Mesendoderm (in vitro differentiated cells): ENCODE data around the gene GABRB3.

Experiments
- DNase-seq: peaks from one replicate; pipeline ENCODE4 v3.0.0; 2013
- H2AK5ac ChIP-seq: 2 replicates; pipeline ENCODE4 v1.6.1; 2013; ENCODE audit warnings: low read length, inconsistent platforms
- H2BK120ac ChIP-seq: 2 replicates; pipeline ENCODE4 v1.6.1; 2013; ENCODE audit warnings: low read depth, mild to moderate bottlenecking, low read length, moderate library complexity, mixed read lengths
- H2BK15ac ChIP-seq: replicated peaks from 2 replicates; pipeline ENCODE4 v1.6.1; 2013; ENCODE audit warnings: low read depth, mild to moderate bottlenecking, moderate library complexity
- H2BK5ac ChIP-seq: 2 replicates; pipeline ENCODE4 v1.6.1; 2013; ENCODE audit warnings: low read length, inconsistent platforms
- H3K18ac ChIP-seq: 2 replicates; pipeline ENCODE4 v1.6.1; 2013; ENCODE audit warnings: mild to moderate bottlenecking, low read length, mixed read lengths
- H3K23ac ChIP-seq: one replicate; pipeline ENCODE4 v1.6.1; 2013; ENCODE audit warnings: low read length
- H3K27ac ChIP-seq: 2 replicates; pipeline ENCODE4 v1.5.1; 2013; ENCODE audit warnings: low read depth, mild to moderate bottlenecking, inconsistent platforms, low read length, moderate library complexity
- H3K27me3 ChIP-seq: 2 replicates; pipeline ENCODE4 v1.6.1; 2013; ENCODE audit warnings: low read length, control low read depth, mild to moderate bottlenecking, inconsistent platforms; ENCODE audit not compliant: insufficient read depth, poor library complexity
- H3K36me3 ChIP-seq: 2 replicates; pipeline ENCODE4 v1.6.1; 2013; ENCODE audit warnings: low read length, inconsistent platforms; ENCODE audit not compliant: control insufficient read depth, insufficient read depth
- H3K4ac ChIP-seq: one replicate; pipeline ENCODE4 v1.6.1; 2013; ENCODE audit warnings: low read depth, mild to moderate bottlenecking, low read length, moderate library complexity
- H3K4me1 ChIP-seq: 2 replicates; pipeline ENCODE4 v1.6.1; 2013; ENCODE audit warnings: low read depth, low read length, inconsistent platforms; ENCODE audit not compliant: control insufficient read depth
- H3K4me2 ChIP-seq: 2 replicates; pipeline ENCODE4 v1.6.1; 2013; ENCODE audit warnings: low read length
- H3K4me3 ChIP-seq: 2 replicates; pipeline ENCODE4 v1.5.1; 2013; ENCODE audit warnings: mild to moderate bottlenecking, low read length
- H3K56ac ChIP-seq: one replicate; pipeline ENCODE4 v1.6.1; 2013; ENCODE audit warnings: low read length
- H3K79me1 ChIP-seq: 2 replicates; pipeline ENCODE4 v1.6.1; 2013; ENCODE audit warnings: low read length, inconsistent platforms
- H3K79me2 ChIP-seq: 2 replicates; pipeline ENCODE4 v1.6.1; 2013; ENCODE audit warnings: mild to moderate bottlenecking, low read length; ENCODE audit not compliant: control insufficient read depth, insufficient read depth
- H3K9ac ChIP-seq: 2 replicates; pipeline ENCODE4 v1.6.1; 2013; ENCODE audit warnings: low read length, inconsistent platforms
- H4K5ac ChIP-seq: one replicate; pipeline ENCODE4 v1.6.1; 2013; ENCODE audit warnings: low read length
- H4K8ac ChIP-seq: one replicate; pipeline ENCODE4 v1.6.1; 2013; ENCODE audit warnings: low read depth, mild to moderate bottlenecking, control low read depth, low read length, moderate library complexity
- WGBS: extraction: QIAGEN DNeasy Blood & Tissue Kit; methylation state at CpG from one replicate; pipeline ENCODE4 v1.1.7; 2013; ENCODE audit warnings: low lambda C conversion rate, missing lambda C conversion rate; ENCODE audit not compliant: insufficient coverage; ENCODE audit errors: extremely low coverage; 5-methylcytosine and 5-hydroxymethylcytosine counted together

The GABRB3 gene

GRCh38 chr15:26516102-26516980, 256.5 kb downstream of the GABRB3 start:
- no CpG with 5 or more reads among the region's 16 CpGs for WGBS
- Histone ChIP-seq H4K8ac (no peak overlapping the region), H2AK5ac (no peak overlapping the region), H3K56ac (no peak overlapping the region), H3K27me3 (no peaks in the 10 kb centered on the region), H3K9ac (no peak overlapping the region), H3K4me2 (no peak overlapping the region), H4K5ac (no peak overlapping the region), H3K79me1 (no peaks in the 10 kb centered on the region), H3K23ac (no peak overlapping the region), H3K36me3 (no peaks in the 10 kb centered on the region), H3K4me1 (no peaks in the 10 kb centered on the region), H2BK120ac (no peak overlapping the region), H3K4ac (no peak overlapping the region), H2BK5ac (no peak overlapping the region), H3K27ac (no peak overlapping the region), H2BK15ac (no peak overlapping the region), H3K4me3 (no peak overlapping the region), H3K79me2 (no peaks in the 10 kb centered on the region), H3K18ac (no peak overlapping the region)
- peak; percentile 63 for DNase-seq

- Histone ChIP-seq H3K79me2 (no peaks in the 10 kb centered on the region), H2BK15ac (no peak overlapping the region), H3K23ac (no peak overlapping the region), H4K8ac (no peak overlapping the region), H2AK5ac (no peak overlapping the region), H3K4me3 (no peak overlapping the region), H2BK5ac (no peak overlapping the region), H4K5ac (no peak overlapping the region), H2BK120ac (no peak overlapping the region), H3K27ac (no peak overlapping the region), H3K4ac (no peak overlapping the region), H3K56ac (no peak overlapping the region), H3K4me1 (no peaks in the 10 kb centered on the region), H3K79me1 (no peaks in the 10 kb centered on the region), H3K4me2 (no peak overlapping the region), H3K18ac (no peak overlapping the region), H3K9ac (no peak overlapping the region), H3K36me3 (no peaks in the 10 kb centered on the region), H3K27me3 (no peaks in the 10 kb centered on the region)
- DNase-seq: peak; percentile 42
Observed at GRCh38 chr15:26504009-26504408, 268.9 kb downstream of the GABRB3 start.
